Activated T-cell treated with anti-CD3 and anti-CD28 coated beads for 1 hour (primary cell): Measurements from ENCODE around the gene GOLGA8M.
"Not testable (repeated sequence)": the region's sequence is repeated elsewhere in the genome, so short reads cannot be mapped to it uniquely, and the experiment has no call there.

Source experiments
- DNase-seq: peaks from one replicate; pipeline ENCODE4 v3.0.0-alpha.2; 2020; ENCODE audit warnings: low read depth

The GOLGA8M gene

GRCh38 chr15:28660750-28661149 lies 51.5 kb downstream of the GOLGA8M start:
- not testable (repeated sequence) for DNase-seq

GRCh38 chr15:28656018-28656360 lies 56.2 kb downstream of the GOLGA8M start:
- DNase-seq = not testable (repeated sequence)

- DNase-seq = not testable (repeated sequence)
Observed at GRCh38 chr15:28655329-28656017, 56.7 kb downstream of the GOLGA8M start.

- DNase-seq = not testable (repeated sequence)
Observed at GRCh38 chr15:28654194-28654593, 58.0 kb downstream of the GOLGA8M start.

GRCh38 chr15:28652538-28652937 lies 59.7 kb downstream of the GOLGA8M start:
- DNase-seq = not testable (repeated sequence)
